ENCODE data around the gene IGF2BP2. TPM values are rescaled to one million over a fixed set of nuclear protein-coding genes. Genes with fewer than 3 reads are reported as not detected.

IGF2BP2 gene
- total RNA-seq, 2 donors from 2014 or later = 143 to 162 TPM

- Mint-ChIP-seq H3K4me1 (no peaks in the 10 kb centered on the region), H3K36me3 (ENCODE audit: low read depth) (peaks cover 61% of the 10 kb centered on the region), H3K27me3 (ENCODE audit: insufficient read depth) (no peaks in the 10 kb centered on the region), H3K27ac (no peak overlapping the region), H3K9me3 (no peaks in the 10 kb centered on the region), H3K4me3 (no peak overlapping the region)
- H3K9ac ChIP-seq (ENCODE audit: extremely low read depth, low read length, poor library complexity, severe bottlenecking) = no peak overlapping the region
- DNase-seq = peak; percentile 96
- H3K4me3 ChIP-seq (ENCODE audit: low read length) = no peak overlapping the region
- no peaks in the 10 kb centered on the region for H3K4me1 ChIP-seq (ENCODE audit: control insufficient read depth, insufficient read depth, low read length)
- H3K36me3 ChIP-seq (ENCODE audit: control insufficient read depth, insufficient read depth, low read length) = peaks cover 62% of the 10 kb centered on the region
- H3K9me3 ChIP-seq (ENCODE audit: control insufficient read depth, low read length) = peaks cover 7% of the 10 kb centered on the region
- peak; percentile 99 for TF ChIP-seq CTCF (conservative IDR thresholded peaks at IDR 0.05)
- H3K27ac ChIP-seq (ENCODE audit: low read depth, low read length) = no peak overlapping the region
- WGBS, 2 experiments (ENCODE audit: insufficient coverage in 1 of 2, insufficient read length in 1 of 2) = 66 to 73% methylated on average over 17 to 18 of the region's 18 CpGs
- no peaks in the 10 kb centered on the region for H3K27me3 ChIP-seq (ENCODE audit: control insufficient read depth, insufficient read depth, low read length, poor library complexity, severe bottlenecking)
These were observed 164.6 kb downstream of the IGF2BP2 start for GRCh38 chr3:185659942-185660921.

- H3K36me3 Mint-ChIP-seq (ENCODE audit: low read depth) = peaks cover 60% of the 10 kb centered on the region
- H3K4me1 Mint-ChIP-seq = no peaks in the 10 kb centered on the region
- no peak overlapping the region for H3K4me3 Mint-ChIP-seq
- Histone ChIP-seq H3K9me3 (ENCODE audit: control insufficient read depth, low read length) (peaks cover under 1% of the 10 kb centered on the region), H3K27ac (ENCODE audit: low read depth, low read length) (no peak overlapping the region), H3K9ac (ENCODE audit: extremely low read depth, low read length, poor library complexity, severe bottlenecking) (no peak overlapping the region), H3K4me1 (ENCODE audit: control insufficient read depth, insufficient read depth, low read length) (no peaks in the 10 kb centered on the region), H3K4me3 (ENCODE audit: low read length) (no peak overlapping the region), H3K36me3 (ENCODE audit: control insufficient read depth, insufficient read depth, low read length) (peaks cover 65% of the 10 kb centered on the region), H3K27me3 (ENCODE audit: control insufficient read depth, insufficient read depth, low read length, poor library complexity, severe bottlenecking) (no peaks in the 10 kb centered on the region)
- H3K27ac Mint-ChIP-seq = peak overlapping the region; percentile 68
- no peaks in the 10 kb centered on the region for H3K9me3 Mint-ChIP-seq
- 89 to 96% methylated on average over 1 of the region's 1 CpG for WGBS, 2 experiments (ENCODE audit: insufficient coverage in 1 of 2, insufficient read length in 1 of 2)
- TF ChIP-seq CTCF (conservative IDR thresholded peaks at IDR 0.05) = no peak
- no peaks in the 10 kb centered on the region for H3K27me3 Mint-ChIP-seq (ENCODE audit: insufficient read depth)
- DNase-seq = no peak
These were observed 165.9 kb downstream of the IGF2BP2 start for GRCh38 chr3:185658943-185659342.

- Histone ChIP-seq H3K27me3 (ENCODE audit: control insufficient read depth, insufficient read depth, low read length, poor library complexity, severe bottlenecking) (no peaks in the 10 kb centered on the region), H3K4me3 (ENCODE audit: low read length) (no peak overlapping the region), H3K27ac (ENCODE audit: low read depth, low read length) (no peak overlapping the region), H3K36me3 (ENCODE audit: control insufficient read depth, insufficient read depth, low read length) (peaks cover 64% of the 10 kb centered on the region), H3K9ac (ENCODE audit: extremely low read depth, low read length, poor library complexity, severe bottlenecking) (no peak overlapping the region), H3K4me1 (ENCODE audit: control insufficient read depth, insufficient read depth, low read length) (no peaks in the 10 kb centered on the region), H3K9me3 (ENCODE audit: control insufficient read depth, low read length) (no peaks in the 10 kb centered on the region)
- no peak for TF ChIP-seq CTCF (conservative IDR thresholded peaks at IDR 0.05)
- WGBS, 2 experiments (ENCODE audit: insufficient coverage in 1 of 2, insufficient read length in 1 of 2) = 92 to 96% methylated on average over 5 to 8 of the region's 8 CpGs
- Mint-ChIP-seq H3K36me3 (ENCODE audit: low read depth) (peaks cover 63% of the 10 kb centered on the region), H3K27ac (peak overlapping the region; percentile 68), H3K27me3 (ENCODE audit: insufficient read depth) (no peaks in the 10 kb centered on the region), H3K9me3 (no peaks in the 10 kb centered on the region), H3K4me3 (no peak overlapping the region), H3K4me1 (no peaks in the 10 kb centered on the region)
- DNase-seq = no peak
These were observed 166.3 kb downstream of the IGF2BP2 start for GRCh38 chr3:185658504-185658912.

All from endodermal cell (in vitro differentiated cells).